Measurements from ENCODE around the gene ST6GALNAC3.

ST6GALNAC3 gene

GRCh38 chr1:76354236-76354635 is 279.7 kb downstream of the ST6GALNAC3 start:
- DNase-seq = no peak

GRCh38 chr1:76366726-76367125 is 292.2 kb downstream of the ST6GALNAC3 start:
- DNase-seq = no peak

- no peak for DNase-seq
These were observed 297.4 kb downstream of the ST6GALNAC3 start for GRCh38 chr1:76371941-76372340.

- no peak for DNase-seq
These were observed 299.5 kb downstream of the ST6GALNAC3 start for GRCh38 chr1:76374086-76374485.

- DNase-seq = no peak
These were observed 302.7 kb downstream of the ST6GALNAC3 start for GRCh38 chr1:76377247-76377646.

GRCh38 chr1:76379506-76379905 is 305.0 kb downstream of the ST6GALNAC3 start:
- DNase-seq = no peak

- no peak for DNase-seq
These were observed 307.0 kb downstream of the ST6GALNAC3 start for GRCh38 chr1:76381450-76382097.

GRCh38 chr1:76388261-76388660 is 313.7 kb downstream of the ST6GALNAC3 start:
- no peak for DNase-seq

GRCh38 chr1:76390456-76390855 is 315.9 kb downstream of the ST6GALNAC3 start:
- DNase-seq = no peak

- DNase-seq = no peak
These were observed 320.5 kb downstream of the ST6GALNAC3 start for GRCh38 chr1:76395059-76395458.

- no peak for DNase-seq
These were observed 327.6 kb downstream of the ST6GALNAC3 start for GRCh38 chr1:76402128-76402527.

- DNase-seq = no peak
These were observed 333.8 kb downstream of the ST6GALNAC3 start for GRCh38 chr1:76408303-76408702.

- DNase-seq = no peak
These were observed 336.0 kb downstream of the ST6GALNAC3 start for GRCh38 chr1:76410499-76410898.

- no peak for DNase-seq
These were observed 344.0 kb downstream of the ST6GALNAC3 start for GRCh38 chr1:76418531-76418930.

GRCh38 chr1:76419603-76420002 is 345.1 kb downstream of the ST6GALNAC3 start:
- DNase-seq = no peak

GRCh38 chr1:76425201-76426145 is 350.9 kb downstream of the ST6GALNAC3 start:
- DNase-seq = no peak

- DNase-seq = no peak
These were observed 352.1 kb downstream of the ST6GALNAC3 start for GRCh38 chr1:76426606-76427005.

- no peak for DNase-seq
These were observed 353.5 kb downstream of the ST6GALNAC3 start for GRCh38 chr1:76428028-76428427.

GRCh38 chr1:76430531-76430930 is 356.0 kb downstream of the ST6GALNAC3 start:
- no peak for DNase-seq

GRCh38 chr1:76433526-76433925 is 359.0 kb downstream of the ST6GALNAC3 start:
- no peak for DNase-seq

GRCh38 chr1:76443217-76443616 is 368.7 kb downstream of the ST6GALNAC3 start:
- DNase-seq = no peak

- no peak for DNase-seq
These were observed 370.2 kb downstream of the ST6GALNAC3 start for GRCh38 chr1:76444773-76445172.

GRCh38 chr1:76450229-76450628 is 375.7 kb downstream of the ST6GALNAC3 start:
- no peak for DNase-seq

GRCh38 chr1:76463278-76463677 is 388.7 kb downstream of the ST6GALNAC3 start:
- DNase-seq = no peak

Data from effector CD4-positive, alpha-beta T cell (primary cell).